Suprapubic skin (tissue), 4 donors: ENCODE data around the gene ESPN.

Source experiments
- CTCF ChIP-seq, 2 donors: fragments of 200-600 bp in 1 of 2; fragments of 450-650 bp in 1 of 2; sonication (generic) in 1 of 2; IDR thresholded peaks; one replicate each; pipeline ENCODE4 v1.5.1; 2016 to 2019; ENCODE audit warnings: antibody characterized with exemption in 2 of 2, mild to moderate bottlenecking in 1 of 2, moderate library complexity in 1 of 2
- POLR2A ChIP-seq, 2 donors: fragments of 450-650 bp; IDR thresholded peaks; one replicate each; pipeline ENCODE4 v1.6.1; 2017; ENCODE audit warnings: antibody characterized with exemption in 2 of 2, mild to moderate bottlenecking in 2 of 2, moderate library complexity in 2 of 2
- POLR2AphosphoS5 ChIP-seq, 3 donors: sonication (generic); formaldehyde crosslinking; IDR thresholded peaks; one replicate each; pipeline ENCODE4 v1.6.1; 2017; ENCODE audit warnings: antibody characterized with exemption in 3 of 3

DNA sequence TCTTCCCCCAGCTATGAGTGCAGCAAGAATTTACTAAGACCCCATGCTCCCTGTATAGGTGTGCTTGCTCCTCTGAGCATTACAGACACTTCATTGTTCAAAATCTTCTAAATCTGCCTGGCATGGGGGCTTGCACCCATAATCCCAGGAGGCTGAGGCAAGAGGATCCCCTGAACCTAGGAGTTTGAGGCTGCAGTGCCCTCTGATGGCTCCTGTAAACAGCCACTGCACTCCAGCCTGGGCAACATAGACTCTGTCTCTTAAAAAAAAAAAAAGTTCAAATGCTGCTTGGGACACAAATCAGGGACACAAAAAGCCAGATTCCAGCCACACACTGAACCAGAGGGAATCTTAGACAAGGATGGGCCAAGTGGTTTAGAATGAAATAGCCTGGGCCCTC lies 27.6 kb upstream of the ESPN start:
- TF ChIP-seq CTCF (IDR thresholded peaks at IDR 0.05) (no peak), POLR2AphosphoS5 (IDR thresholded peaks at IDR 0.05) (no peak), POLR2A (IDR thresholded peaks at IDR 0.05) (no peak)
